ENCODE data around the gene RIPK4. TPM values are rescaled to one million over a fixed set of nuclear protein-coding genes. Genes with fewer than 3 reads are reported as not detected.

Gene RIPK4
- total and polyA plus RNA-seq, 2 of the 13 experiments (the other 11 are each of a cell fraction or from before 2014, with no cell fraction given): 3.1 to 4.9 TPM

Small RNA genes lying within 50 kb of the gene (microRNA-seq; reads per million reads assigned to microRNA genes)
- not detected for gene MIR6814

Small RNA genes lying within 50 kb of the gene (small RNA-seq; reads per million reads assigned to genes)
- gene MIR6814 (ENCODE audit: insufficient read depth in 2 of 3, insufficient read length in 3 of 3, low read depth in 2 of 3, low replicate concordance in 1 of 3): 0 to 2.9 (median 0.33) reads per million in 3 experiments

Other genes starting within 250 kb of the RIPK4 start
- gene PRDM15, start 112.3 kb upstream of the RIPK4 start, total RNA-seq (2016; rRNA removed; fragmentation: Illumina TruSeq; extraction: Trizol): 4.0 and 4.2 TPM in 2 replicates
- 6.9 and 8.7 TPM in 2 replicates for gene PRDM15, start 112.3 kb upstream of the RIPK4 start, polyA plus RNA-seq (2011; rRNA removed)
- 10.4 and 12.5 TPM in 2 replicates for gene C2CD2, start 187.0 kb upstream of the RIPK4 start, total RNA-seq (2016; rRNA removed; fragmentation: Illumina TruSeq; extraction: Trizol)
- gene C2CD2, start 187.0 kb upstream of the RIPK4 start, polyA plus RNA-seq (2011; rRNA removed): 19.5 and 19.7 TPM in 2 replicates
- 6.1 and 7.7 TPM in 2 replicates for gene ZBTB21, start 243.3 kb upstream of the RIPK4 start, total RNA-seq (2016; rRNA removed; fragmentation: Illumina TruSeq; extraction: Trizol)
- gene ZBTB21, start 243.3 kb upstream of the RIPK4 start, polyA plus RNA-seq (2011; rRNA removed): 2.5 and 4.5 TPM in 2 replicates